Activated T-helper 2 cell treated with anti-CD3 and anti-CD28 coated beads, Interferon-gamma antibody, Interleukin-2, Interleukin-4, amounts not matched to agents 10 μg/mL and 5 μg/mL and 100 μg/mL, durations not matched to agents 14 hours and 24 hours and 36 hours (primary cell): ENCODE results near the gene GFOD2. TPM values are rescaled to one million over a fixed set of nuclear protein-coding genes. Genes with fewer than 3 reads are reported as not detected.

Experiments used
- DNase-seq: peaks from one replicate; pipeline ENCODE4 v3.0.0; 2021; ENCODE audit warnings: low spot score
- H3K27ac Mint-ChIP-seq: one replicate; pipeline ENCODE4 v1.8.0; 2021; ENCODE audit warnings: mixed read lengths
- H3K27me3 Mint-ChIP-seq: one replicate; pipeline ENCODE4 v1.8.0; 2021; ENCODE audit warnings: low read depth, mixed read lengths
- H3K36me3 Mint-ChIP-seq: one replicate; pipeline ENCODE4 v1.8.0; 2021; ENCODE audit warnings: low read depth, mixed read lengths
- H3K4me1 Mint-ChIP-seq: one replicate; pipeline ENCODE4 v1.8.0; 2021; ENCODE audit warnings: low read depth, mixed read lengths
- H3K4me3 Mint-ChIP-seq: one replicate; pipeline ENCODE4 v1.8.0; 2021; ENCODE audit warnings: low read depth, mild to moderate bottlenecking, moderate library complexity, mixed read lengths
- H3K9me3 Mint-ChIP-seq: one replicate; pipeline ENCODE4 v1.8.0; 2021; ENCODE audit warnings: mixed read lengths
- intact Hi-C: fragments of 100-400 bp; cut with micrococcal nuclease; formaldehyde crosslinking; loops from one replicate; pipeline ENCODE4 v1.15.1; 2023
- total RNA-seq: library from RNA; stranded (reverse); gene quantifications from 2 replicates; pipeline ENCODE4 v1.2.3, GENCODE V29; 2022

GFOD2 gene
- total RNA-seq, 1 donor from 2014 or later: 18.3 TPM

DNA sequence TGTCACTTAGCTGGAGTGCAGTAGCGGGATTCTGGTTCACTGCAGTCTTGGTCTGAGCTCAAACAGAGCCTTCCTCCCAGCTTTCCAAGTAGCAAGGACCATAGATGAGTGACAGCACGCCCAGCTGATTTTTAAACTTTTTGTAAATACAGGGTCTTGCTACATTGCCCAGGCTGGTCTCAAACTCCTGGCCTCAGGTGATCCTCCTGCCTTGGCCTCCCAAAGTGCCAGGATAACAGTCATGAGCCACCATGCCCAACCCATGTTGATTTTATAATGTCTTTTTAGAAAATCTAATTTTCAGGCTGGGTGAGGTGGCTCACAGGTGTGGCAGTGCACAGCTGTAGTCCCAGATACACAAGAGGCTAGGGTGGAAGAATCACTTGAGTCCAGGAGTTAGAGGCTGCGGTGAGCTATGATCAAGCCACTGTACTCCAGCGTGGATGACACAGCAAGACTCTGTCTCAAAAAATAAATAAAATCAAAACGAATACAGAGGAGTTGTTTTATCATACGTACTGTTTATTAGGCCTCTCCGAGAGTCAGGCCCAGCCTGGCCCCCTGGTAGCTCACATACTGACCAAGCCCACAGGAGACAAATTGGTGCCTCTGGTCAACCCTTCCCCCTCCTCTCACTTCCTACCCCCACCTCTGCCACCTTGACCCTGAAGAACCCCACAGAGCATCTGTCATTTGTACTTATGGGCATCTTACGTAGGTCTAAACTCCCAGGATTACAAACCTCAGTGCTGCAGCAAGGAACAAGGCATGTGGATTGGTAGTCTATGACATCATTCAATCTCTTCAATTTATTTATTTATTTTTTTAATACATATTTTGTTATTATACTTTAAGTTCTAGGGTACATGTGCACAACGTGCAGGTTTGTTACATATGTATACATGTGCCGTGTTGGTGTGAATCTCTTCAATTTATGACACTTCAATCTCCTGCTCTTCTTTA lies 38.9 kb downstream of the GFOD2 start:
- intact Hi-C loops: no loop called here
- H3K27me3 Mint-ChIP-seq: no peaks in the 10 kb centered on the region

DNA sequence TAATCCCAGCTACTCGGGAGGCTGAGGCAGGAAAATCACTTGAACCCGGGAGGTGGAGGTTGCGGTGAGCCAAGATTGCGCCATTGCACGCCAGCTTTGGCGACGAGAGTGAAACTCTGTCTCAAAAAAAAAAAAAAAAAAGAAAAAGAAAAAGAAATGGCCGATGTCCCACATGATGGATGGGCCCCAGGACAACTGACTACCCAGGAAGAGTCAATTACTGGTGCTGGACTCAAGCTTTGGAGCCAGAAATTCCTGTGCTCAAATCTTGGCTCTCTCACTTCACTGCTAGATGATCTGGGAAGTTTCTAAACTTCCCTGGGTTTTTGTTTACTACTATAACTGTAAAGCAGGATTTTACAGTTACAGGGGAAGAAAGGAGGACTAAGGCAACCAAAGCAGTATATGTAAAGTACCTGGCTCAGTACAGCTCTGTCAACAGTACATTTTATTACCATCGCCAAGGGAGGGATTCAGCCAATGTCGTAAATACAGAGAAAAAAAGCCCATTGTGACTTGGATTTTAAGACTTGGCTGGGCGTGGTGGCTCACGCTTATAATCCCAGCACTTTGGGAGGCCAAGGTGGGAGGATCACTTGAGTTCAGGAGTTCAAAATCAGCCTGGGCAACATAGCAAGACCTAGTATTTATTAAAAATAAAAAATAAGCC lies 40.6 kb downstream of the GFOD2 start:
- intact Hi-C loops: no loop called here
- H3K9me3 Mint-ChIP-seq: no peaks in the 10 kb centered on the region
- no peaks in the 10 kb centered on the region for H3K27me3 Mint-ChIP-seq
- H3K27ac Mint-ChIP-seq: no peak overlapping the region
- H3K4me3 Mint-ChIP-seq: no peak overlapping the region
- peaks cover 11% of the 10 kb centered on the region for H3K36me3 Mint-ChIP-seq
- H3K4me1 Mint-ChIP-seq: no peaks in the 10 kb centered on the region
- no peak for DNase-seq

More for the DNA sequence above, 38.9 kb downstream of the GFOD2 start:
- H3K27ac Mint-ChIP-seq: no peak overlapping the region
- no peaks in the 10 kb centered on the region for H3K9me3 Mint-ChIP-seq
- DNase-seq: no peak
- H3K36me3 Mint-ChIP-seq: peaks cover 14% of the 10 kb centered on the region
- no peaks in the 10 kb centered on the region for H3K4me1 Mint-ChIP-seq
- H3K4me3 Mint-ChIP-seq: no peak overlapping the region

DNA sequence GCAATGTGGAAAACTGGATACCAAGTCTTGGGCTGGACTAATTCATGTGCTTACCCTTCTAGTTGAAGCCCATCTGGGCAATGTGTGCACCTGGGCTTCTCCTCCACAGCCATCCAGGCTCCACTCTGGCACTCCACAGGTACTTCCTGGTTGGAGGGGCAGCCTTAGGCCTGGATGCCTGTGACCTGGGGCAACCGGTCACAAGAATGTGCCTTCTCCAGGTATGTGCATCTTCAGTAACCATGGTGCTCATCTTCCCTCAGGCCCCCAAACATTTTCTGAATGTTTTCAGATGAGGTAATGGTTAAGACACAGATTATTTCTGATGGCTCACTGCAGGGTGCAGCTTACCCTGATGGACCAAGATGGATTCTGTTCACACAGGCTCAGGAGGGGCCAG lies 41.4 kb downstream of the GFOD2 start:
- Mint-ChIP-seq H3K4me3 (no peak overlapping the region), H3K27ac (no peak overlapping the region), H3K27me3 (no peaks in the 10 kb centered on the region), H3K4me1 (no peaks in the 10 kb centered on the region), H3K36me3 (peaks cover 8% of the 10 kb centered on the region), H3K9me3 (no peaks in the 10 kb centered on the region)
- intact Hi-C loops: no loop called here
- DNase-seq: no peak

DNA sequence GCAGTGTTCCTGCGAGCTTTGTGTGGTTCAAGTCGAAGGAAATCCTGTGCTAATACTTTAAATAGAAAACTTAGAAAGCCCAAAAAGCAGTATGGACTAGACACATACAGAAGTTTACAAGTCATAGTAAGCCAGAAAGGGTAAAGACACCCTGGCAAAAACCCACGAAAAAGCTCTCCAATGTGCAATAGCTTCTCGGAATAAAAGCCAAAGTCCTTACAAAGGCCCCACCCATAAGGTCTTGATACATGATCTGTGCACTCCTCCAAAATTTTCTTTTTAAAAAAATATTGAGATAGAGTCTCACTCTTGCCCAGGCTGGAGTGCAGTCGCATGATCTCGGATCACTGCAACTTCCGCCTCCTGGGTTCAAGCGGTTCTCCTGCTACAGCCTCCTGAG lies 42.2 kb downstream of the GFOD2 start:
- Mint-ChIP-seq H3K4me3 (no peak overlapping the region), H3K9me3 (no peaks in the 10 kb centered on the region), H3K27me3 (no peaks in the 10 kb centered on the region), H3K27ac (no peak overlapping the region), H3K36me3 (peaks cover 4% of the 10 kb centered on the region), H3K4me1 (peaks cover 2% of the 10 kb centered on the region)
- intact Hi-C loops: no loop called here
- no peak for DNase-seq

DNA sequence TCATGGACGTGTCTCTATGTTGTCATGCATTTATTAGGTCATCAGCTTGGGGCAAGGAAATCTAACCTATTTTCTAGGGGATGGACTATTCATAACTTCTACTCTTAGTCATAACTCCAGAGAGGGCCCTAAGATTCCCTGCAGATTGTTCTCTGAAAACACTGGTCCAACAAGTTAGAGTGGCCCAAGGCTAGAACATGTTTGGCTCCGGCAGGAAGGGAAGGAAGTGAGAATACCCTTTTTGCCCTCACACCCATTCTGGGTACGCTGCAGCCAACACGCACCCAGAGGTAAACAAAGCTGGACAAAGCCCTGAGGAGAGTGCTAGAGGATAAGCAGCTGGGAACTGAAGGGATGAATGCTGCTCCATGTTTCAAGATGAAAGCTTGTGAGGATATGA lies 42.6 kb downstream of the GFOD2 start:
- intact Hi-C loops: no loop called here
- DNase-seq: no peak
- H3K27me3 Mint-ChIP-seq: no peaks in the 10 kb centered on the region
- no peaks in the 10 kb centered on the region for H3K9me3 Mint-ChIP-seq
- no peak overlapping the region for H3K27ac Mint-ChIP-seq
- H3K36me3 Mint-ChIP-seq: peaks cover 4% of the 10 kb centered on the region
- no peak overlapping the region for H3K4me3 Mint-ChIP-seq
- peaks cover 2% of the 10 kb centered on the region for H3K4me1 Mint-ChIP-seq

DNA sequence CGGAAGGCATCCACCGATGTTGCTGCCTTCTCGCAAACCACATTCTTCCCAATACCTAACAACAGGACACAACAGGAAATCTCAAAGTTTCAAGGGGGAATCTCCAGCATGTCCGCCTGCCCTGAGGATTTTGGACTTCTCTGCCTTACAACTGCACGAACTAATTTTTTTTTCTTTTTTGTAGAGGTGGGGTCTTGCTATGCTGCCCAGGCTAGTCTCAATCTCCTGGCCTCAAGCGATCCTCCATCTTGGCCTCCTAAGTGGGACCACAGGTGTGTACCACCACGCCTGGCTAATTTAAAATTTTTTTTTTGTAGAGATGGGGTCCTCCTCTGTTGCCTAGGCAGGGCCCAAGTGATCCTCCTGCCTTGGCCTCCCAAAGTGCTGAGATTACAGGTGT lies 43.1 kb downstream of the GFOD2 start:
- H3K4me1 Mint-ChIP-seq: peaks cover 2% of the 10 kb centered on the region
- peaks cover 4% of the 10 kb centered on the region for H3K36me3 Mint-ChIP-seq
- no peaks in the 10 kb centered on the region for H3K9me3 Mint-ChIP-seq
- intact Hi-C loops: no loop called here
- DNase-seq: no peak
- no peak overlapping the region for H3K27ac Mint-ChIP-seq
- H3K4me3 Mint-ChIP-seq: no peak overlapping the region
- H3K27me3 Mint-ChIP-seq: no peaks in the 10 kb centered on the region

DNA sequence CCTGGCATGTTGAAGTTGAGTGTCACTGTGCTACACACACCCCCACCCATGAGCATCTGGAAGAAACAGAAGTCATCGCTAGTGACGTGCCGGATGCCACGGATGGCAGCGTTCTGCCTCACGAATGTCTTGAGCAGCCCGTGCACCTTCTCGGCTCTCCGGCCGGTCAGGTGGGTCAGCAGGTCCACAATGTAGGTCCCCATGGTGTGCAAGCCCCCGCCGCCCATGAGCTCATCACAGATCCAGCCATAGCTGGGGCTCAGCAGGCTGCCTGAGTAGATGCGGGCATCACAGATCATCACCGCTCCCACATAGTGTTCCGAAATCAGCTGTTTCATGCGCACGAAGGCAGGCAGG lies 43.6 kb downstream of the GFOD2 start:
- no peak for DNase-seq
- peaks cover 2% of the 10 kb centered on the region for H3K4me1 Mint-ChIP-seq
- no peak overlapping the region for H3K4me3 Mint-ChIP-seq
- H3K27me3 Mint-ChIP-seq: no peaks in the 10 kb centered on the region
- H3K27ac Mint-ChIP-seq: no peak overlapping the region
- no peaks in the 10 kb centered on the region for H3K9me3 Mint-ChIP-seq
- intact Hi-C loops: no loop called here
- peaks cover 4% of the 10 kb centered on the region for H3K36me3 Mint-ChIP-seq

DNA sequence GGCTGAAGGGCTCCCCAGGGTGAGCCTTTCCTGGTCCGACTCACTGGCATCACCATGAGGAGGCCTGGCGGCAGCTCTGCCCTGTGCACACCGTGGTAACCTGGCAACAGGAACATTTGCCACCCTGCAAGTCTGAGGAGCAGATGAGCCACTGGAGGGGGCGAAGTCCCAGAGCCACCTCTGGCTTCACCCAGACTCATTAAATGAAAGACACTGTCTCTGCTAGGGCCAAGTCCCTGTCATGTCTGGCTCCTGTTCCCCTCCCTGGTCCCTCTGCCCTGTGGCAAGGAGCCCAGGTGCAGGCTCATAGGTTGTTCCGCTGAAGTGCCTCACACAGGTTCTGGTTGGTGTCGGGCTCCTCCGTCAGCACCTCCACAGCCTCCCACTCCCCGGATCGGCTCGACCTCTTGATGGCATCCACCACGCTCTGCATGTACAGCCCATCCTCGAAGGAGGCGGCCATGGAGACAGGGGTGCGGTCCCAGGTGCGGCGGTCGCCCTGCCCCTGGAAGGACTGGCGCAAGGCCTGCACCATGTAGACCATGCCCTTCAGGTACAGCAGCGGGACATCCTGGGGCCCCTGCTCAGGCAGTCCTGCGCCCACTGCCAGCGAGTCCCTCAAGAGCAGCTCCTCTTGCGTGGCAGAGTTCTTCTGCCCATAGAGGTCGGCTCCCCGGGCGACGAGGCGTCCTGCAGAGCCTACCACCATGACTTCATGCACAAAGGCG lies 44.1 kb downstream of the GFOD2 start:
- Mint-ChIP-seq H3K9me3 (no peaks in the 10 kb centered on the region), H3K4me3 (no peak overlapping the region), H3K4me1 (peaks cover 2% of the 10 kb centered on the region), H3K27ac (no peak overlapping the region), H3K27me3 (no peaks in the 10 kb centered on the region), H3K36me3 (peaks cover 4% of the 10 kb centered on the region)
- intact Hi-C loops: no loop called here
- no peak for DNase-seq

DNA sequence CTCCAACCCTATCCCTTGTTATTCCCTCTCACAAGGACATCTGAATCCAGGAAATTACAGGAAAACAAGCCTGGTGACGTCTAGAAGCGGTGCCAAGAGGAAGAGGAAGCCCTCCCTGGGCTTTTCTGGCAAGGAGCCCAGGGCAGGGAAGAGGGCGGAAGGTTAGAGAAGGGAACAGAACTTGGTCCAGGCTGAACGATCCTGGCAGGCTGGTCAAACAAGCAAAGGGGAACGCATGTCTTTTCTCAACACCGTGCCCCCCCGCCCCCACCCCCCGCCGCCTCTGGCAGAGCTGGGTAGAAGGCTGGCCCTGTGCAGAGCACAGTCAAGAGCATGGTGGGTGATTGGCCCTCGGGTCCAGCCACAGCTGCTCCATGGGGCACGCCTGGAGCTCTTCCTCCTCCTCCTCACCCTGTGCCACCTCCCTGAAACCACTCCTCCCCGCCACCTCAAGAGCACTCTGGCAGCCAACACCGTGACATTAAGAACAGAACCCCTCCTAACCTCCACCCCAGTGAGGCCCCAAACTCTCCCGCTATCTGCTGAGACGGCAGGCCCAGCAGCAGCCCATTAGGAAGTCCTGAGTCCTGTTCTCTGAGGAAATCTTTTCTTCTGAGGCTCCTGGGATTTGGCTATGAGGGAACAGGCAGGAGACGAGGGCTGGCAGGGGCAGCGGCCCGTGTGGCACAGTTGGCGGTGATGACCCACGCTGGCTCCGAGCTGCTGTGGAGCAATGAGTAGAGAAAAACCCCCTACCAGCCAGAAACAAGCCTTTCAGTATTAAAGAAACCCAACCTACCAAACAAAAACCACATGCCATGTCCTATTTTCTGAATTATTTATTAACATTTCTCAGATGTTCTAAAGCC lies 45.2 kb downstream of the GFOD2 start:
- Mint-ChIP-seq H3K27me3 (no peaks in the 10 kb centered on the region), H3K36me3 (peaks cover 4% of the 10 kb centered on the region), H3K9me3 (no peaks in the 10 kb centered on the region), H3K4me3 (no peak overlapping the region), H3K27ac (no peak overlapping the region), H3K4me1 (peaks cover 2% of the 10 kb centered on the region)
- DNase-seq: no peak
- intact Hi-C loops: no loop called here

DNA sequence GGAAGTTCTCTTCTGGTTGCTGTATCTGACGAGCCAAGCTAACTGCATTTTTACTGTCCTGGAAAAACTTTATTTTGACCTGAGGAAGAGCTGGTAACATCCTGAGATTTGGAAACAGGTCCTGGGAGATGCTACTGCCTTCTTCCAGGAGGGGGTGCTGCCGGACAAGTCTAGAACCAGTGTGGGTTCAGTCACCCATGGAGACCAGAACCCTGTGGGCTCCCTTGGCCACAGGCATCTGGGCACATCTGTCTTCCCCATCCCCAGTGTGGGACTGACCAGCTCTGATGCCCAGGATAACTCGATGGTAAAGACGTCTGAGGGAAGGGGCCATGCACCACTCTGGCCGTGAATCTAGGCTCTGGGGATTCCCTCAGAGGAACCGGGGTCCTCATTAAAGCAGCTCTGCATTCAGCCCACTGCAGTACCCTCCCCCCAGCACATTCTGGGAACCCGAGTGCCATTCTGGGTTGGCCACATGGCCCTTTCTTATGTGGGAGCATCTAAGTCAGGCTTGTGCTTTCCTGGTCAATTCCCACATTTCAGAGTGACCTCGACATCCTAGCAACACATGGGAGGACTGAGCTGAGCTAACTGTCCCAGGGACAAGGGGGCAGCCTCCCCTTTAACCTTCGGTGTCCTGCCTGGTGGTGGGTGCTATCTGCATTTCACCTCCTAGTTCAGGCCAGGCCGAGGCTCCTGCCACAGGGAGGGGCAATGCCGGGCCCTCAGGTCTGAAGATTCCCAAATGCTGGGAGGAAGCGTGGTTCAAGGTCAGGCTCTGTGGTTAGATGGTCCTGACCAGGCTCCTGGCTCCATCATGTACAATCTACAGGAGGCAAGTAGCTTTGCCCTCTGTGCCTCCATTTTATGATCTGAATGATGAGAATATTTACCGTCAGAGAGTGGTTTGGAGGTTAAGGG lies 46.1 kb downstream of the GFOD2 start:
- intact Hi-C loops: no loop called here
- no peaks in the 10 kb centered on the region for H3K9me3 Mint-ChIP-seq
- H3K36me3 Mint-ChIP-seq: peaks cover 4% of the 10 kb centered on the region
- H3K4me3 Mint-ChIP-seq: no peak overlapping the region
- no peaks in the 10 kb centered on the region for H3K27me3 Mint-ChIP-seq
- peaks cover 3% of the 10 kb centered on the region for H3K4me1 Mint-ChIP-seq
- no peak overlapping the region for H3K27ac Mint-ChIP-seq
- DNase-seq: no peak

DNA sequence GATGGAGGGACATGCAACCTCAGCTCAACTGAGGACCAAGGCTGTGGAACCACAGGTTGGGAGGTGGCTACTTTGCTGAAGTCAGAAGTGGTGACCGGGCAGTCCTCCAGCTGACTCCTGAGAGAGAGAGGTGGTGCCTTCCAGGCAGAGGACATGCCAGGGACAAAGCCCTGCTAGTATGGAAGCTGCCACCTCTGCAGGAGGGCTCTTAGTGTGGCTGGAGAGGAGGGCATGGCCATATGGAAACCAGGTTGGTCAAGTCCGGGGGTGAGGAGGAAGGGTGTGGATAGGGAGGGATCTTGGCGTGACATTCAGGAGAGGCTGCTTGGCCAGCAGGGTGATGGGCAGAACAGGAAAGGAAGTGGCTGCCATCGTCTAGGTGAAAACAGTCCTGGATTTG lies 46.8 kb downstream of the GFOD2 start:
- peaks cover 6% of the 10 kb centered on the region for H3K4me1 Mint-ChIP-seq
- H3K27ac Mint-ChIP-seq: no peak overlapping the region
- intact Hi-C loops: no loop called here

More for the DNA sequence above, 46.8 kb downstream of the GFOD2 start:
- H3K9me3 Mint-ChIP-seq: no peaks in the 10 kb centered on the region
- no peaks in the 10 kb centered on the region for H3K27me3 Mint-ChIP-seq
- no peak overlapping the region for H3K4me3 Mint-ChIP-seq
- no peak for DNase-seq
- H3K36me3 Mint-ChIP-seq: peaks cover 4% of the 10 kb centered on the region
